Measurements from ENCODE around the gene AOX1.

The AOX1 gene

DNA sequence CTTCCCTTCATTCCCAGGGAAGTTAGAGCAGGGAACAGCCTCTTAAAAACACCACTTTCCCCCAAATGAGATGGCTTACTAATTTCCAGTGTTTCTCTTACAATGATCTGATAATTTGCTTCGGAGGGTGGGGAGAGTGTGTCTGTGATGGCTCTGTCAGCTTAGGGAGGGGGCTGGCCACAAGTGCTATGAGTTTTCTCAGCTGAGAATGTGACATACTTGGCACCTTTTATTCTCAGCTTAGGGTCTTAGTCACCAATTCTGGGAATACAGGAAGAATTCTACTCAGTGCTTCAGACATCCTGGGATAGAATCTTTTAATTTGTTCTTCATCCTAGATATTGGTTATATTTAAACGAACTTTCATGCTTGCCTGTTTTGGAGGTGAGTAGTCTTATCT, 64.4 kb downstream of the AOX1 start:
- H3K4me3 ChIP-seq (ENCODE audit: control insufficient read depth, low read depth, low read length), result no peak overlapping the region
- no peak for DNase-seq (ENCODE audit: low read depth)

DNA sequence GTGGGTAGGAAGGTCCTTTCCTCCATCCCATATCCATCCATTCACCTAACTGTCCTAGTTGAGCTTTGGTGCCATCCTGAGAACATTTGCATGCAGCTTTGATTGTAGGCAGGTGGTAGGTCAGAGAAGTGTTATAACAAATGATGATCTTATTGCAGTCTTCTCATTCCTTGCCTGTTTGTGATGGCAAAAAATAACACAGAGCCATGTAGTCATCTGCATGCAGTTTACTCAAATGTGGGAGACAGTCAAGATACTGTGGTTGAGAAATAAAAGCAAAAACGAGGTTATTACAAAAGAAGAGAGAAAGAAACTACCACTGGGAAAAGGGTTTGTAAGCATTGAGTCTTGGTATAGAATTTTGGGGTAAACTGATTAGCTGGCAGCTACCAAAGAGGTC, 66.3 kb downstream of the AOX1 start:
- no peak overlapping the region for H3K4me3 ChIP-seq (ENCODE audit: control insufficient read depth, low read depth, low read length)
- TF ChIP-seq, protein P1, sequence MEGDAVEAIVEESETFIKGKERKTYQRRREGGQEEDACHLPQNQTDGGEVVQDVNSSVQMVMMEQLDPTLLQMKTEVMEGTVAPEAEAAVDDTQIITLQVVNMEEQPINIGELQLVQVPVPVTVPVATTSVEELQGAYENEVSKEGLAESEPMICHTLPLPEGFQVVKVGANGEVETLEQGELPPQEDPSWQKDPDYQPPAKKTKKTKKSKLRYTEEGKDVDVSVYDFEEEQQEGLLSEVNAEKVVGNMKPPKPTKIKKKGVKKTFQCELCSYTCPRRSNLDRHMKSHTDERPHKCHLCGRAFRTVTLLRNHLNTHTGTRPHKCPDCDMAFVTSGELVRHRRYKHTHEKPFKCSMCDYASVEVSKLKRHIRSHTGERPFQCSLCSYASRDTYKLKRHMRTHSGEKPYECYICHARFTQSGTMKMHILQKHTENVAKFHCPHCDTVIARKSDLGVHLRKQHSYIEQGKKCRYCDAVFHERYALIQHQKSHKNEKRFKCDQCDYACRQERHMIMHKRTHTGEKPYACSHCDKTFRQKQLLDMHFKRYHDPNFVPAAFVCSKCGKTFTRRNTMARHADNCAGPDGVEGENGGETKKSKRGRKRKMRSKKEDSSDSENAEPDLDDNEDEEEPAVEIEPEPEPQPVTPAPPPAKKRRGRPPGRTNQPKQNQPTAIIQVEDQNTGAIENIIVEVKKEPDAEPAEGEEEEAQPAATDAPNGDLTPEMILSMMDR (IDR thresholded peaks at IDR 0.05; ENCODE audit: control insufficient read depth, insufficient read depth, low read depth, low read length, missing control alignments), result no peak
- DNase-seq (ENCODE audit: low read depth), result no peak

More for the DNA sequence above, 64.4 kb downstream of the AOX1 start:
- TF ChIP-seq, protein P1 (IDR thresholded peaks at IDR 0.05; ENCODE audit: control insufficient read depth, insufficient read depth, low read depth, low read length, missing control alignments), result no peak

DNA sequence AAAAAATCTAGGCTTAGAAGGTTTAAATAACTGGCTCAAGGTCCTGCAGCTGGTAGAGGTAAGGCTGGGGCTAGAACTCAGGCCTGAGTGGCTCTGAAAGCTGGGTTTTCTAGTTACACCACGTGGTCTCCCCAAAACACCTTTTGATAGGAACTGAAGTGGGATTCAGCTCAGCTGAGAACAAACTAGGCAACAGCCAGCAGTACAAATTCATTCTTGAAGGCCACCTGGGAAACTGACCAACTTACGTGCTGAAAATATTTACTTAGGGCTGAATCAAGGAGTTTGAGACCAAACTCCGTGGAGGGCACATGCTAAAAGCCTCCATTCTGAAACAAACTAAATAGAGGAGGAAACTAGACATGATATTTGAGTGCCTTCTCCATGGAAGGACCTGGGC, 67.2 kb downstream of the AOX1 start:
- TF ChIP-seq, protein P1 (IDR thresholded peaks at IDR 0.05; ENCODE audit: control insufficient read depth, insufficient read depth, low read depth, low read length, missing control alignments), result no peak
- no peak for DNase-seq (ENCODE audit: low read depth)
- no peak overlapping the region for H3K4me3 ChIP-seq (ENCODE audit: control insufficient read depth, low read depth, low read length)

DNA sequence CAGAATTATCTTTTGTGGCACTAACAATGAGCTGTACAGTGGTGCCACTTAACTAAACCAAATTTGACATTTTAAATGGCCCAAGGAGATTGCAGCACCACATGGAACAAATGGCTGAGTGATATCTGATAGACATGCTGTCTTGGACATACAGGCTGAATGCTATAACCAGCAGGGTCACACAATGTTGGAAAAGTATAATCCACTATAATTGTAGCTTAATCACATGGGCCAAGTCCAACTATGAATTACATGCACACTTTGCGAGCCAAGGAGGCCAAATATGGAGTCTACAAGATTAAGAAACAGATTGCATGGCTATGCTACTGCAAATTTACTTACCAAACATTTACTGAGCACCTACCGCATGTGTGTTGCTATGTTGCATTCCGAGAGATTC, 69.0 kb downstream of the AOX1 start:
- no peak for DNase-seq (ENCODE audit: low read depth)
- TF ChIP-seq, protein P1 (IDR thresholded peaks at IDR 0.05; ENCODE audit: control insufficient read depth, insufficient read depth, low read depth, low read length, missing control alignments), result no peak
- no peak overlapping the region for H3K4me3 ChIP-seq (ENCODE audit: control insufficient read depth, low read depth, low read length)

DNA sequence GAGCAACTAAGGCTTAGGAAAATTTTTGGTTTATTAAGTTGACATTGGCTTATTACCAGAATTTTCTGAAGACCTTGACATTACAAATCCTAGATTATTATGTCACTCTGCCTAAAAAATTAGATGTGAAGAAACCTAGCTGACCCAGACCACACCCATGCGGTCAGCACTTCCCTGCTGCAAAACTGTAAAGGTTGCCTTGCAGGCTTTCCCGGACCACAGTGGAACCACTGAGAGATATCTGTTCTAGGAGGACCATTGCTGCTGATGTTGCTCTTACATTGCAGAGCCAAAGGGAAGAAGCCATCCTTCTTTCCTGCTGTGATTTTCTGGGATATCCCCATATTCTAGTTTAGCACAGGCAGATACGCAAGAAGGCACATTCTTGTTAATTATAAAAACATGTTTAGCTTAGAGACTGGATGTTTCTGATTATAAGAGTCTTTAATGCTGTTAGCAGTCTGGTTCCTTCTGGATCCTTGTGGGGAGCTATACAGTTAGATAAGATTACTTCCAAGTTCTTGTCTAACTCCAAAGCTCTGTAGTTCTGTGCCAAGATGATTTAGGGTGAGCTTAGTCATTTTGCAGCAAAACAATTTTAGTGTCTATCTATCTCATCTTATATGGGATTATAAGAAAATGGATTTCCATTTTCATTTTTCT, 70.2 kb downstream of the AOX1 start:
- TF ChIP-seq, protein P1 (IDR thresholded peaks at IDR 0.05; ENCODE audit: control insufficient read depth, insufficient read depth, low read depth, low read length, missing control alignments), result no peak
- peak; percentile 42 for DNase-seq (ENCODE audit: low read depth)

DNA sequence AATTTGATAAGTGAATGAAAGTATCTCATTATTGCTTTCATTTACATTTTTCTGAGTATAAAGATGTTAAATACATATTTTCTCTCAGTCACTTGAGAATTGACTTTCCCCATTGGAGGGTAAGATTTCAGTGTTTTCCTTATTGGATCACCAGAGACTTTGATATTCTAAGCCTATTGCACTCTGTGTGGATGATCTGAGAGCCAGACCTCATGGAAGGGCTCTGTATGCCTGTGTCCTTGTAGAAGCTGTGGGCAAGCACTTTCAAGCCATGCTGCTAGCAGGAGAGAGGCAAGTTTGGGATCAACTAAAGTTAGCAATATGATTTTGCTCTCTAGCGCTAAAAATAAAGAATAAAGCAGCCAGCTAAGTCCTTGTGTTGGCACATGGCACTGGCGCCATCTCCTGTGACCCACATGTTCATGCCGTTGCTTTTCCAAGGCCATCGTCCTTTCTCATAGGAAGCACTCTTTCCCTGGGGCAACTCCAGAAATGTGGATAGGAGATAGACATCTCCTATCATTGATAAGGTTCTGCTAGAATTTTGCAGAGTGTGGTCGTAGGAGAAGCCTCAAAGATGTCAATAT, 72.6 kb downstream of the AOX1 start:
- H3K4me3 ChIP-seq (ENCODE audit: control insufficient read depth, low read depth, low read length), result no peak overlapping the region
- no peak for DNase-seq (ENCODE audit: low read depth)
- TF ChIP-seq, protein P1 (IDR thresholded peaks at IDR 0.05; ENCODE audit: control insufficient read depth, insufficient read depth, low read depth, low read length, missing control alignments), result no peak

More for the DNA sequence above, 70.2 kb downstream of the AOX1 start:
- no peak overlapping the region for H3K4me3 ChIP-seq (ENCODE audit: control insufficient read depth, low read depth, low read length)

Data from AG09309 (cell line).